HG03342 (cell line): ENCODE data around the gene CHD9NB.
"Not testable (repeated sequence)": the region's sequence is repeated elsewhere in the genome, so short reads cannot be mapped to it uniquely, and the experiment has no call there.

Source experiments
- ATAC-seq: cut with Tn5 transposase; IDR thresholded peaks from one replicate; pipeline ENCODE4 v1.9.1; 2021; ENCODE audit warnings: mild to moderate bottlenecking, moderate library complexity; ENCODE audit not compliant: unreplicated experiment

The CHD9NB gene

GRCh38 chr16:53084141-53084541 is 31.4 kb upstream of the CHD9NB start:
- ATAC-seq = no peak

GRCh38 chr16:53083119-53083518 is 30.4 kb upstream of the CHD9NB start:
- ATAC-seq = no peak

GRCh38 chr16:53082509-53082908 is 29.8 kb upstream of the CHD9NB start:
- ATAC-seq = no peak

GRCh38 chr16:53081686-53082407 is 29.1 kb upstream of the CHD9NB start:
- ATAC-seq = no peak

- ATAC-seq = no peak
Observed at GRCh38 chr16:53081032-53081424, 28.3 kb upstream of the CHD9NB start.

- ATAC-seq = no peak
Observed at GRCh38 chr16:53080345-53081031, 27.8 kb upstream of the CHD9NB start.

GRCh38 chr16:53078765-53079485 is 26.2 kb upstream of the CHD9NB start:
- ATAC-seq = no peak

- no peak for ATAC-seq
Observed at GRCh38 chr16:53078247-53078646, 25.6 kb upstream of the CHD9NB start.

GRCh38 chr16:53075461-53075860 is 22.8 kb upstream of the CHD9NB start:
- not testable (repeated sequence) for ATAC-seq

- not testable (repeated sequence) for ATAC-seq
Observed at GRCh38 chr16:53074296-53074695, 21.6 kb upstream of the CHD9NB start.

- no peak for ATAC-seq
Observed at GRCh38 chr16:53073022-53073421, 20.3 kb upstream of the CHD9NB start.

- ATAC-seq = no peak
Observed at GRCh38 chr16:53071748-53072301, 19.1 kb upstream of the CHD9NB start.

- no peak for ATAC-seq
Observed at GRCh38 chr16:53069772-53070171, 17.1 kb upstream of the CHD9NB start.

GRCh38 chr16:53068423-53068833 is 15.7 kb upstream of the CHD9NB start:
- ATAC-seq = peak; percentile 50

- no peak for ATAC-seq
Observed at GRCh38 chr16:53067675-53068074, 15.0 kb upstream of the CHD9NB start.

GRCh38 chr16:53065461-53066061 is 12.9 kb upstream of the CHD9NB start:
- ATAC-seq = no peak

- no peak for ATAC-seq
Observed at GRCh38 chr16:53064081-53064578, 11.4 kb upstream of the CHD9NB start.

- ATAC-seq = peak; percentile 90
Observed at GRCh38 chr16:53061701-53062159, 9.0 kb upstream of the CHD9NB start.

- ATAC-seq = peak; percentile 28
Observed at GRCh38 chr16:53061256-53061655, 8.6 kb upstream of the CHD9NB start.

- no peak for ATAC-seq
Observed at GRCh38 chr16:53059672-53060071, 7.0 kb upstream of the CHD9NB start.

GRCh38 chr16:53058882-53059281 is 6.2 kb upstream of the CHD9NB start:
- no peak for ATAC-seq
